HG02678 (cell line): ENCODE data around the gene AATK.

Source experiments
- ATAC-seq: cut with Tn5 transposase; IDR thresholded peaks from one replicate; pipeline ENCODE4 v1.9.1; 2021; ENCODE audit warnings: mild to moderate bottlenecking, moderate library complexity; ENCODE audit not compliant: unreplicated experiment

AATK gene

GRCh38 chr17:81181811-81182185, 15.8 kb upstream of the AATK start:
- ATAC-seq = no peak

- no peak for ATAC-seq
Observed at GRCh38 chr17:81180836-81181810, 15.1 kb upstream of the AATK start.

GRCh38 chr17:81179861-81180260, 13.8 kb upstream of the AATK start:
- ATAC-seq = no peak

GRCh38 chr17:81179220-81179619, 13.2 kb upstream of the AATK start:
- ATAC-seq = no peak

GRCh38 chr17:81178136-81179091, 12.4 kb upstream of the AATK start:
- ATAC-seq = no peak

GRCh38 chr17:81176666-81177065, 10.6 kb upstream of the AATK start:
- ATAC-seq = no peak

- ATAC-seq = no peak
Observed at GRCh38 chr17:81173762-81174155, 7.7 kb upstream of the AATK start.

GRCh38 chr17:81173052-81173761, 7.2 kb upstream of the AATK start:
- ATAC-seq = no peak

- ATAC-seq = no peak
Observed at GRCh38 chr17:81171941-81172340, 5.9 kb upstream of the AATK start.

- ATAC-seq = no peak
Observed at GRCh38 chr17:81170727-81171494, 4.9 kb upstream of the AATK start.

- no peak for ATAC-seq
Observed at GRCh38 chr17:81169870-81170309, 3.9 kb upstream of the AATK start.

GRCh38 chr17:81167638-81168037, 1.6 kb upstream of the AATK start:
- ATAC-seq = no peak

GRCh38 chr17:81167194-81167524, 1.1 kb upstream of the AATK start:
- ATAC-seq = no peak

GRCh38 chr17:81165246-81166032, 582 bp downstream of the AATK start, which contains the start of gene PVALEF:
PVALEF (plus strand) TSS chr17:81165507; CDS start chr17:81181227, 15,720 bp downstream.
- no peak for ATAC-seq

GRCh38 chr17:81164371-81165245, 1.4 kb downstream of the AATK start:
- ATAC-seq = no peak

- ATAC-seq = no peak
Observed at GRCh38 chr17:81163703-81164370, 2.2 kb downstream of the AATK start.

GRCh38 chr17:81163051-81163695, 2.8 kb downstream of the AATK start:
- ATAC-seq = no peak
